HepG2 (cell line): ENCODE results near the gene DPYSL3. TPM values are rescaled to one million over a fixed set of nuclear protein-coding genes. Genes with fewer than 3 reads are reported as not detected.

Experiments
- ATAC-seq: fragments of 200-7000 bp; cut with Tn5 transposase; 3 replicates; pipeline ENCODE4 v1.9.1; 2020; ENCODE audit warnings: mild to moderate bottlenecking, moderate library complexity
- BruUV-seq: library from RNA; stranded (reverse); fragments of 400-500 nt; replicated peaks from 2 replicates; lab custom pipeline; 2021; lab: Mats Ljungman, UMichigan
- CTCF ChIA-PET: fragments of 300-600 bp; formaldehyde crosslinking; extraction: SDS; loops from one replicate; lab custom pipeline; 2021; ENCODE audit warnings: low total read pairs, inconsistent platforms, low intra/inter-chr PET ratio; lab: Yijun Ruan, JAX
- POLR2A ChIA-PET: fragments of 350-600 bp; sonication (Branson Sonifier 250); formaldehyde crosslinking; loops from one replicate; lab custom pipeline; 2020; ENCODE audit warnings: antibody characterized with exemption, inconsistent platforms; lab: Yijun Ruan, JAX
- DNase-seq: peaks from one replicate; pipeline ENCODE4 v3.0.0-alpha.2; 2015; ENCODE audit warnings: low spot score
- FAIRE-seq: peaks from 3 replicates; lab custom pipeline; 2011; peaks lifted over from hg19 to GRCh38; lab: Jason Lieb, UNC
- H2AFZ ChIP-seq: one replicate; pipeline ENCODE4 v1.6.1; 2011; ENCODE audit warnings: low read length, inconsistent platforms
- H3K27ac ChIP-seq: fragments of 300-600 bp; 3 replicates; pipeline ENCODE4 v1.8.0; 2011; ENCODE audit warnings: mixed run types, mild to moderate bottlenecking, mixed read lengths, low read length, inconsistent platforms; ENCODE audit not compliant: insufficient read depth; ENCODE audit errors: extremely low read length
- H3K27me3 ChIP-seq, 2 experiments: fragments of 200-600 bp in 1 of 2; 2 replicates in 1 of 2; 3 replicates in 1 of 2; pipeline versions ENCODE4 v1.6.0 to v1.8.0; 2011; ENCODE audit warnings: low read length in 2 of 2, mild to moderate bottlenecking in 2 of 2, moderate library complexity in 2 of 2, inconsistent platforms in 1 of 2; ENCODE audit not compliant: insufficient read depth in 2 of 2, control insufficient read depth in 1 of 2
- H3K36me3 ChIP-seq, 2 experiments: fragments of 200-600 bp in 1 of 2; replicated peaks in 1 of 2; 2 replicates in 1 of 2; 3 replicates in 1 of 2; pipeline versions ENCODE4 v1.5.1 to v1.8.0; 2011; ENCODE audit warnings: low read length in 2 of 2, inconsistent platforms in 1 of 2; ENCODE audit not compliant: insufficient read depth in 2 of 2, control insufficient read depth in 1 of 2
- H3K4me1 ChIP-seq: 2 replicates; pipeline ENCODE4 v1.5.1; 2012; ENCODE audit warnings: low read length, inconsistent platforms; ENCODE audit not compliant: insufficient read depth
- H3K4me2 ChIP-seq: 2 replicates; pipeline ENCODE4 v1.6.0; 2011; ENCODE audit warnings: low read depth, low read length, inconsistent platforms
- H3K4me3 ChIP-seq, 3 experiments: fragments of 200-600 bp in 1 of 3; sonication (generic), shearing (Covaris generic) in 1 of 3; replicated peaks in 1 of 3; 2 replicates each; pipeline ENCODE4 v1.5.1; 2011 to 2016; ENCODE audit warnings: low read length in 3 of 3, inconsistent platforms in 2 of 3, low read depth in 2 of 3, mild to moderate bottlenecking in 2 of 3, control low read depth in 1 of 3, mixed read lengths in 1 of 3; ENCODE audit not compliant: insufficient read depth in 1 of 3
- H3K79me2 ChIP-seq: one replicate; pipeline ENCODE4 v1.6.1; 2011; ENCODE audit warnings: low read length, inconsistent platforms; ENCODE audit not compliant: insufficient read depth
- H3K9ac ChIP-seq: 2 replicates; pipeline ENCODE4 v1.6.0; 2011; ENCODE audit warnings: mild to moderate bottlenecking, low read depth, low read length, inconsistent platforms; ENCODE audit not compliant: insufficient read depth
- H3K9me3 ChIP-seq: 2 replicates; pipeline ENCODE4 v1.5.1; 2012; ENCODE audit warnings: mild to moderate bottlenecking, low read length
- H4K20me1 ChIP-seq: 2 replicates; pipeline ENCODE4 v1.6.0; 2011; ENCODE audit warnings: inconsistent platforms, mild to moderate bottlenecking, low read length, moderate library complexity; ENCODE audit not compliant: insufficient read depth
- ATF2 ChIP-seq: sonication (generic); formaldehyde crosslinking; IDR thresholded peaks from 2 replicates; pipeline ENCODE4 v1.4.0; 2020; ENCODE audit warnings: missing genetic modification reagents
- BATF2 ChIP-seq: sonication (generic); formaldehyde crosslinking; IDR thresholded peaks from 2 replicates; pipeline ENCODE4 v1.8.0; 2022; ENCODE audit warnings: mild to moderate bottlenecking, missing genetic modification reagents, moderate library complexity
- KDM2A ChIP-seq: sonication (generic); formaldehyde crosslinking; IDR thresholded peaks from 2 replicates; pipeline ENCODE4 v1.4.0; 2020; ENCODE audit warnings: low read depth, missing genetic modification reagents, borderline replicate concordance
- MTF2 ChIP-seq: sonication (generic); formaldehyde crosslinking; IDR thresholded peaks from 2 replicates; pipeline ENCODE4 v1.5.0; 2020; ENCODE audit warnings: missing genetic modification reagents, borderline replicate concordance
- PREB ChIP-seq: sonication (generic); formaldehyde crosslinking; IDR thresholded peaks from 2 replicates; pipeline ENCODE4 v1.4.0; 2020; ENCODE audit warnings: missing genetic modification reagents
- REST ChIP-seq, 2 experiments: IDR thresholded peaks; 2 replicates each; pipeline ENCODE4 v1.6.1; 2011 to 2012; ENCODE audit warnings: low read length in 2 of 2, borderline replicate concordance in 1 of 2, low read depth in 1 of 2, mild to moderate bottlenecking in 1 of 2, moderate library complexity in 1 of 2
- TERF1 ChIP-seq: sonication (generic); formaldehyde crosslinking; IDR thresholded peaks from 2 replicates; pipeline ENCODE4 v1.8.0; 2022; ENCODE audit warnings: mild to moderate bottlenecking, missing genetic modification reagents, moderate library complexity
- U2AF2 ChIP-seq: fragments of 200-400 bp; formaldehyde crosslinking; IDR thresholded peaks from 2 replicates; pipeline ENCODE4 v1.6.1; 2017; ENCODE audit warnings: low read depth, mild to moderate bottlenecking, low read length
- ZKSCAN8 ChIP-seq: IDR thresholded peaks from 2 replicates; pipeline ENCODE4 v1.6.1; 2016; ENCODE audit warnings: borderline replicate concordance, missing genetic modification reagents, missing compliant biosample characterization
- ZNF543 ChIP-seq: sonication (generic); formaldehyde crosslinking; IDR thresholded peaks from 2 replicates; pipeline ENCODE4 v1.4.0; 2020; ENCODE audit warnings: mild to moderate bottlenecking, missing genetic modification reagents
- ZNF652 ChIP-seq: IDR thresholded peaks from 2 replicates; pipeline ENCODE4 v1.6.1; 2016; ENCODE audit warnings: low read depth, borderline replicate concordance
- ZSCAN21 ChIP-seq: sonication (generic); formaldehyde crosslinking; IDR thresholded peaks from 2 replicates; pipeline ENCODE4 v1.8.0; 2022; ENCODE audit warnings: mild to moderate bottlenecking, missing genetic modification reagents, moderate library complexity, borderline replicate concordance
- ZXDC ChIP-seq: sonication (generic); formaldehyde crosslinking; IDR thresholded peaks from 2 replicates; pipeline ENCODE4 v1.5.0; 2020; ENCODE audit warnings: mild to moderate bottlenecking, missing genetic modification reagents
- WGBS: methylation state at CpG from one replicate; pipeline ENCODE4 v1.1.6; 2017; ENCODE audit warnings: low lambda C conversion rate; 5-methylcytosine and 5-hydroxymethylcytosine counted together
- in situ Hi-C: cut with HindIII; loops from 2 replicates; pipeline ENCODE4 v1.10.0; 2017; ENCODE audit warnings: low pct_unique_long_range_greater_than_20kb; ENCODE audit not compliant: extremely low pct_ligation_motif_present
- intact Hi-C: fragments of 100-400 bp; cut with micrococcal nuclease; formaldehyde crosslinking; loops from one replicate; pipeline ENCODE4 v1.10.0; 2022; ENCODE audit not compliant: unreplicated experiment
- polyA plus RNA-seq, 8 experiments: library from polyadenylated mRNA; depleted of rRNA in 3 of 8; stranded (reverse) in 7 of 8; unstranded in 1 of 8; fragments of >200 nt; fragmentation: Illumina TruSeq in 4 of 8; extraction: Trizol in 4 of 8; gene quantifications; 2 replicates each; pipeline versions ENCODE4 v1.2.1 to v1.2.3, GENCODE V29; 2011 to 2016; ENCODE audit warnings: low read depth in 4 of 8, missing spikeins in 1 of 8, mixed read lengths in 1 of 8; ENCODE audit not compliant: insufficient read depth in 1 of 8
- total RNA-seq, 5 experiments: library from RNA; depleted of rRNA; stranded (reverse); fragments of >200 nt; fragmentation: Illumina TruSeq; extraction: Trizol; gene quantifications; 2 replicates each; pipeline ENCODE4 v1.2.3, GENCODE V29; 2016; ENCODE audit warnings: low read depth in 1 of 5

DPYSL3 gene
- total and polyA plus RNA-seq, 2 of the 13 experiments (the other 11 are each of a cell fraction or from before 2014, with no cell fraction given) = 0.08 to 0.15 TPM

- ATAC-seq (no peak), FAIRE-seq (no peak), DNase-seq (no peak)
- H2AFZ ChIP-seq = no peak overlapping the region
- no peaks in the 10 kb centered on the region for H3K36me3 ChIP-seq
- no peaks in the 10 kb centered on the region for H3K4me1 ChIP-seq
- H3K4me2 ChIP-seq = no peak overlapping the region
- no peaks in the 10 kb centered on the region for H3K79me2 ChIP-seq
- intact Hi-C loops = no loop called here
- no peaks in the 10 kb centered on the region for H3K27me3 ChIP-seq
- H3K4me3 ChIP-seq = no peak overlapping the region
- WGBS = 27% methylated on average over 5 of the region's 5 CpGs
- H4K20me1 ChIP-seq = no peaks in the 10 kb centered on the region
- no peak overlapping the region for H3K9ac ChIP-seq
- ChIA-PET CTCF (no interaction called here), POLR2A (no interaction called here)
- H3K27ac ChIP-seq = no peak overlapping the region
- H3K9me3 ChIP-seq = no peaks in the 10 kb centered on the region
- no TSS peak for BruUV-seq
- in situ Hi-C loops = no loop called here
- TF ChIP-seq ZKSCAN8 (CRISPR knock-in tag) (no peak), ZSCAN21 (CRISPR knock-in tag) (no peak), MTF2 (CRISPR knock-in tag) (no peak), ZXDC (CRISPR knock-in tag) (no peak), ZNF543 (CRISPR knock-in tag) (no peak), KDM2A (CRISPR knock-in tag) (no peak), PREB (no peak), TERF1 (CRISPR knock-in tag) (no peak), REST (IDR thresholded peaks at IDR 0.05; ENCODE audit: borderline replicate concordance in 1 of 2, low read depth in 1 of 2, low read length in 2 of 2) (no peak), ATF2 (CRISPR knock-in tag) (no peak), ZNF652 (no peak), U2AF2 (no peak), BATF2 (CRISPR knock-in tag) (no peak)
Measured at GRCh38 chr5:147375151-147375550, 134.7 kb downstream of the DPYSL3 start.
